GM21619 (cell line): ENCODE data around the gene UFD1.

Source experiments
- ATAC-seq: cut with Tn5 transposase; IDR thresholded peaks from one replicate; pipeline ENCODE4 v1.9.1; 2021; ENCODE audit not compliant: unreplicated experiment

UFD1 gene

GRCh38 chr22:19400881-19401280, 78.1 kb downstream of the UFD1 start:
- no peak for ATAC-seq
